ENCODE data around the gene ZSCAN10. TPM values are rescaled to one million over a fixed set of nuclear protein-coding genes. Genes with fewer than 3 reads are reported as not detected.
A peak's percentile ranks its signal among the peaks of the same experiment; 100 is the strongest.

ZSCAN10 gene
- total and polyA plus RNA-seq, 2 of the 13 experiments (the other 11 are each of a cell fraction or from before 2014, with no cell fraction given): not detected

DNA sequence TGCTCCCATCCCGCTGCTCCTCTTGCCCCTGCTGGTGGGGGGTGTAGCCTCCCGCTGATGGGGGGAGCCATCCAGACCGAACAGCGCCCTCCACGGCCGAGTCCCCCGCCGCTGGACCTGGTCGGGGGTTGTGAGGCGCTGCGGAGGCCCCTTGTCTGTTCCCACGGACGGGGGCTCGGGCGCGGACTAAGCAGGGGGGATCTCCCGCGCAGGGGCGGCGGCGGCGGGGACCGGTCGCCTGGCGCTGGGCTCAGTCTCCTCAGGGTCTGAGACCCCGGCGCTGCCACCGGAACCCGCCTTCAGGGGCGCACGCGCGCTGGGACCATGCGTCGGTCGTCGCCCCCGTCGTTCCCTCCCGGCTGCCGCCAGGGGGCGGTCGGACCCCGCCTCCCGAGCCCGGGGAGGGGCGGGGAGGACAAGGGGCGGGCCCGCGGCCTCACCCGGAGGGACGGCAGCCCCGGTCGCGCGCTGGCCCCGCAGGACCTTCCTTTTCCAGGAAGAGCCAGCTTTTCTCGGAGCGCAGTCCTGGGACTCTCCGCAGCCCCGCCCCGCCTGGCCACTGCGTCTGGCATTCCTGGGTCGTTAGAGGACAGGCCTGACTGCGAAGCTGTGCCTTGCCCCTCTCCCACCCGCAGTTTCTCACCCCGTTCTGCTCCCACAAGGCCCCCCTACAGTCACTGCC, 39.9 kb downstream of the ZSCAN10 start (continued):
- TF ChIP-seq, protein P1, sequence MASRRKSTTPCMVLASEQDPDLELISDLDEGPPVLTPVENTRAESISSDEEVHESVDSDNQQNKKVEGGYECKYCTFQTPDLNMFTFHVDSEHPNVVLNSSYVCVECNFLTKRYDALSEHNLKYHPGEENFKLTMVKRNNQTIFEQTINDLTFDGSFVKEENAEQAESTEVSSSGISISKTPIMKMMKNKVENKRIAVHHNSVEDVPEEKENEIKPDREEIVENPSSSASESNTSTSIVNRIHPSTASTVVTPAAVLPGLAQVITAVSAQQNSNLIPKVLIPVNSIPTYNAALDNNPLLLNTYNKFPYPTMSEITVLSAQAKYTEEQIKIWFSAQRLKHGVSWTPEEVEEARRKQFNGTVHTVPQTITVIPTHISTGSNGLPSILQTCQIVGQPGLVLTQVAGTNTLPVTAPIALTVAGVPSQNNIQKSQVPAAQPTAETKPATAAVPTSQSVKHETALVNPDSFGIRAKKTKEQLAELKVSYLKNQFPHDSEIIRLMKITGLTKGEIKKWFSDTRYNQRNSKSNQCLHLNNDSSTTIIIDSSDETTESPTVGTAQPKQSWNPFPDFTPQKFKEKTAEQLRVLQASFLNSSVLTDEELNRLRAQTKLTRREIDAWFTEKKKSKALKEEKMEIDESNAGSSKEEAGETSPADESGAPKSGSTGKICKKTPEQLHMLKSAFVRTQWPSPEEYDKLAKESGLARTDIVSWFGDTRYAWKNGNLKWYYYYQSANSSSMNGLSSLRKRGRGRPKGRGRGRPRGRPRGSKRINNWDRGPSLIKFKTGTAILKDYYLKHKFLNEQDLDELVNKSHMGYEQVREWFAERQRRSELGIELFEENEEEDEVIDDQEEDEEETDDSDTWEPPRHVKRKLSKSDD (CRISPR knock-in tag; IDR thresholded peaks at IDR 0.05; ENCODE audit: low read depth): peak; percentile 88
- no peak for TF ChIP-seq SMYD3 (CRISPR knock-in tag; IDR thresholded peaks at IDR 0.05)

DNA sequence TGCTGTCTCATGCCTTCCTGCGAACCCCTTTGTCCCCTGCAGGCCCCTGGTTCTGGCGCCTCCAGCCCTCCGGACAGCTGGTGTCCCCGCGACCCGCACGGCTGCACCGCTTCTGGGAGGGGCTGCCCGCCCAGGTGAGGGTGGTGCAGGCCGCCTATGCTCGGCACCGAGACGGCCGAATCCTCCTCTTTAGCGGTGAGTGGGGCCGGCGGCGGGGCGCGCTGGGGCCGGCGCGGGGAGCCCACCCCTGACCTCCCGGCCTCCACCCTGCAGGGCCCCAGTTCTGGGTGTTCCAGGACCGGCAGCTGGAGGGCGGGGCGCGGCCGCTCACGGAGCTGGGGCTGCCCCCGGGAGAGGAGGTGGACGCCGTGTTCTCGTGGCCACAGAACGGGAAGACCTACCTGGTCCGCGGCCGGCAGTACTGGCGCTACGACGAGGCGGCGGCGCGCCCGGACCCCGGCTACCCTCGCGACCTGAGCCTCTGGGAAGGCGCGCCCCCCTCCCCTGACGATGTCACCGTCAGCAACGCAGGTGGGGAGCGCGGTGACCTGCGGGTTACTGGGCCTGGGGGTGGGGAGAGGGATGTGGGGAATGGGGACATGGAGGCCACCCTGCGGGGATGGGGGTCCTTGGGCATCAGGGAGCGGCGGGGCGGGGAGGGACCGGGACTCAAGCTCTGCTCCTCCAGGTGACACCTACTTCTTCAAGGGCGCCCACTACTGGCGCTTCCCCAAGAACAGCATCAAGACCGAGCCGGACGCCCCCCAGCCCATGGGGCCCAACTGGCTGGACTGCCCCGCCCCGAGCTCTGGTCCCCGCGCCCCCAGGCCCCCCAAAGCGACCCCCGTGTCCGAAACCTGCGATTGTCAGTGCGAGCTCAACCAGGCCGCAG, 40.7 kb downstream of the ZSCAN10 start:
- peak overlapping the region; percentile 81 for H3K9ac ChIP-seq (ENCODE audit: insufficient read depth, low read depth, low read length)
- H3K4me3 ChIP-seq (replicated peaks in 1 of 3; ENCODE audit: insufficient read depth in 1 of 3, low read depth in 2 of 3, low read length in 3 of 3): peak overlapping the region; percentile 74 to 91 (median 90)
- no peak overlapping the region for H2AFZ ChIP-seq (ENCODE audit: low read length)
- H3K36me3 ChIP-seq (replicated peaks in 1 of 2; ENCODE audit: control insufficient read depth in 1 of 2, insufficient read depth in 2 of 2, low read length in 2 of 2): no peaks in the 10 kb centered on the region
- peak overlapping the region; percentile 99 for H3K4me2 ChIP-seq (ENCODE audit: low read depth, low read length)
- ChIA-PET CTCF (ENCODE audit: low intra/inter-chr PET ratio, low total read pairs) (interaction anchor here (1.2 to 1.6 kb wide), 3 partner anchors 29 to 43 kb away, joined by 5 to 8 read pairs (median 7); no protein-coding TSS in a partner anchor), POLR2A (interaction anchor here (1.0 to 3.0 kb wide), 13 partner anchors 9 to 71 kb away, joined by 3 to 30 read pairs (median 3); partner anchors contain the start of genes HCFC1R1, THOC6, TNFRSF12A and ZNF205)
- no TSS peak for BruUV-seq (replicated peaks)
- DNase-seq (ENCODE audit: low spot score): peak; percentile 36
- no peaks in the 10 kb centered on the region for H3K27me3 ChIP-seq (ENCODE audit: control insufficient read depth in 1 of 2, insufficient read depth in 2 of 2, low read length in 2 of 2)
- H3K27ac ChIP-seq (ENCODE audit: extremely low read length, insufficient read depth, low read length): no peak overlapping the region
- ATAC-seq: peak; percentile 12
- FAIRE-seq: no peak
- no peaks in the 10 kb centered on the region for H4K20me1 ChIP-seq (ENCODE audit: insufficient read depth, low read length)
- H3K4me1 ChIP-seq (ENCODE audit: insufficient read depth, low read length): peaks cover 14% of the 10 kb centered on the region
- H3K9me3 ChIP-seq (ENCODE audit: low read length): no peaks in the 10 kb centered on the region
- WGBS (ENCODE audit: low lambda C conversion rate): 35% methylated on average over 4 of the region's 77 CpGs
- intact Hi-C loops (cut with micrococcal nuclease; ENCODE audit: unreplicated experiment) (loop anchor here (1.0 to 2.0 kb wide), 3 partner anchors 29 to 70 kb away; no protein-coding TSS in a partner anchor), in situ Hi-C loops (cut with HindIII; ENCODE audit: extremely low pct_ligation_motif_present, low pct_unique_long_range_greater_than_20kb) (no loop called here)
- no peaks in the 10 kb centered on the region for H3K79me2 ChIP-seq (ENCODE audit: insufficient read depth, low read length)
- TF ChIP-seq, protein P2, sequence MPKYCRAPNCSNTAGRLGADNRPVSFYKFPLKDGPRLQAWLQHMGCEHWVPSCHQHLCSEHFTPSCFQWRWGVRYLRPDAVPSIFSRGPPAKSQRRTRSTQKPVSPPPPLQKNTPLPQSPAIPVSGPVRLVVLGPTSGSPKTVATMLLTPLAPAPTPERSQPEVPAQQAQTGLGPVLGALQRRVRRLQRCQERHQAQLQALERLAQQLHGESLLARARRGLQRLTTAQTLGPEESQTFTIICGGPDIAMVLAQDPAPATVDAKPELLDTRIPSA (CRISPR knock-in tag; IDR thresholded peaks at IDR 0.05; ENCODE audit: borderline replicate concordance): no peak
- TF ChIP-seq, protein P3, sequence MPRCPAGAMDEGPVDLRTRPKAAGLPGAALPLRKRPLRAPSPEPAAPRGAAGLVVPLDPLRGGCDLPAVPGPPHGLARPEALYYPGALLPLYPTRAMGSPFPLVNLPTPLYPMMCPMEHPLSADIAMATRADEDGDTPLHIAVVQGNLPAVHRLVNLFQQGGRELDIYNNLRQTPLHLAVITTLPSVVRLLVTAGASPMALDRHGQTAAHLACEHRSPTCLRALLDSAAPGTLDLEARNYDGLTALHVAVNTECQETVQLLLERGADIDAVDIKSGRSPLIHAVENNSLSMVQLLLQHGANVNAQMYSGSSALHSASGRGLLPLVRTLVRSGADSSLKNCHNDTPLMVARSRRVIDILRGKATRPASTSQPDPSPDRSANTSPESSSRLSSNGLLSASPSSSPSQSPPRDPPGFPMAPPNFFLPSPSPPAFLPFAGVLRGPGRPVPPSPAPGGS (CRISPR knock-in tag; IDR thresholded peaks at IDR 0.05): no peak
- TF ChIP-seq, protein P4, sequence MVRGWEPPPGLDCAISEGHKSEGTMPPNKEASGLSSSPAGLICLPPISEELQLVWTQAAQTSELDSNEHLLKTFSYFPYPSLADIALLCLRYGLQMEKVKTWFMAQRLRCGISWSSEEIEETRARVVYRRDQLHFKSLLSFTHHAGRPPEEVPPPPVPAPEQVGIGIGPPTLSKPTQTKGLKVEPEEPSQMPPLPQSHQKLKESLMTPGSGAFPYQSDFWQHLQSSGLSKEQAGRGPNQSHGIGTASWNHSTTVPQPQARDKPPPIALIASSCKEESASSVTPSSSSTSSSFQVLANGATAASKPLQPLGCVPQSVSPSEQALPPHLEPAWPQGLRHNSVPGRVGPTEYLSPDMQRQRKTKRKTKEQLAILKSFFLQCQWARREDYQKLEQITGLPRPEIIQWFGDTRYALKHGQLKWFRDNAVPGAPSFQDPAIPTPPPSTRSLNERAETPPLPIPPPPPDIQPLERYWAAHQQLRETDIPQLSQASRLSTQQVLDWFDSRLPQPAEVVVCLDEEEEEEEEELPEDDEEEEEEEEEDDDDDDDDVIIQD (CRISPR knock-in tag; IDR thresholded peaks at IDR 0.05; ENCODE audit: low read depth): no peak
- TF ChIP-seq NFYC (CRISPR knock-in tag; IDR thresholded peaks at IDR 0.05) (no peak), ETV6 (CRISPR knock-in tag; conservative IDR thresholded peaks at IDR 0.05) (no peak), HNRNPK (IDR thresholded peaks at IDR 0.05; ENCODE audit: low read depth, low read length, poor library complexity, severe bottlenecking) (peak; percentile 85), ZNF878 (CRISPR knock-in tag; IDR thresholded peaks at IDR 0.05) (no peak), ZNF776 (CRISPR knock-in tag; IDR thresholded peaks at IDR 0.05) (no peak)
- TF ChIP-seq, protein P5, sequence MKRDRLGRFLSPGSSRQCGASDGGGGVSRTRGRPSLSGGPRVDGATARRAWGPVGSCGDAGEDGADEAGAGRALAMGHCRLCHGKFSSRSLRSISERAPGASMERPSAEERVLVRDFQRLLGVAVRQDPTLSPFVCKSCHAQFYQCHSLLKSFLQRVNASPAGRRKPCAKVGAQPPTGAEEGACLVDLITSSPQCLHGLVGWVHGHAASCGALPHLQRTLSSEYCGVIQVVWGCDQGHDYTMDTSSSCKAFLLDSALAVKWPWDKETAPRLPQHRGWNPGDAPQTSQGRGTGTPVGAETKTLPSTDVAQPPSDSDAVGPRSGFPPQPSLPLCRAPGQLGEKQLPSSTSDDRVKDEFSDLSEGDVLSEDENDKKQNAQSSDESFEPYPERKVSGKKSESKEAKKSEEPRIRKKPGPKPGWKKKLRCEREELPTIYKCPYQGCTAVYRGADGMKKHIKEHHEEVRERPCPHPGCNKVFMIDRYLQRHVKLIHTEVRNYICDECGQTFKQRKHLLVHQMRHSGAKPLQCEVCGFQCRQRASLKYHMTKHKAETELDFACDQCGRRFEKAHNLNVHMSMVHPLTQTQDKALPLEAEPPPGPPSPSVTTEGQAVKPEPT (CRISPR knock-in tag; IDR thresholded peaks at IDR 0.05; ENCODE audit: low read depth): no peak
